ENCODE results near the gene HMX1. TPM values are rescaled to one million over a fixed set of nuclear protein-coding genes. Genes with fewer than 3 reads are reported as not detected.

Gene HMX1
- total and polyA plus RNA-seq, 2 experiments from 2014 or later = 0.69 TPM; not detected in 1

GRCh38 chr4:8910822-8911315 is 39.2 kb upstream of the HMX1 start:
- H3K4me3 ChIP-seq = no peak overlapping the region
- ATAC-seq (no peak), DNase-seq (ENCODE audit: low spot score) (no peak)
- Mint-ChIP-seq H3K4me3 (no peak overlapping the region), H3K9me3 (no peaks in the 10 kb centered on the region), H3K27ac (no peak overlapping the region), H3K4me1 (no peaks in the 10 kb centered on the region; the same call in 2 of the 3 replicates), H3K27me3 (ENCODE audit: insufficient read depth, low read depth, poor library complexity) (peaks cover 15% of the 10 kb centered on the region), H3K36me3 (ENCODE audit: low read depth) (no peaks in the 10 kb centered on the region)
- no peaks in the 10 kb centered on the region for H3K36me3 ChIP-seq (ENCODE audit: insufficient read depth)
- no peaks in the 10 kb centered on the region for H3K79me2 ChIP-seq (replicated peaks; ENCODE audit: insufficient read depth)
- no peaks in the 10 kb centered on the region for H3F3A ChIP-seq (replicated peaks; ENCODE audit: low read depth)
- H3K4me2 ChIP-seq = no peak overlapping the region
- H3K27ac ChIP-seq (ENCODE audit: low read depth) = no peak overlapping the region
- no peaks in the 10 kb centered on the region for H3K27me3 ChIP-seq (ENCODE audit: insufficient read depth)
- no peak overlapping the region for H2AFZ ChIP-seq
- H3K9me2 ChIP-seq (ENCODE audit: insufficient read depth) = no peaks in the 10 kb centered on the region
- no peaks in the 10 kb centered on the region for H4K20me1 ChIP-seq (replicated peaks; ENCODE audit: insufficient read depth)
- no peak for TF ChIP-seq JUNB (IDR thresholded peaks at IDR 0.05; ENCODE audit: unreplicated experiment)
- no peak for TF ChIP-seq ETS1 (IDR thresholded peaks at IDR 0.05)
- no peak for TF ChIP-seq EZH2phosphoT487 (IDR thresholded peaks at IDR 0.05; ENCODE audit: unreplicated experiment)
- no peak for TF ChIP-seq NANOG (IDR thresholded peaks at IDR 0.05; ENCODE audit: borderline replicate concordance)
- TF ChIP-seq, protein P1, sequence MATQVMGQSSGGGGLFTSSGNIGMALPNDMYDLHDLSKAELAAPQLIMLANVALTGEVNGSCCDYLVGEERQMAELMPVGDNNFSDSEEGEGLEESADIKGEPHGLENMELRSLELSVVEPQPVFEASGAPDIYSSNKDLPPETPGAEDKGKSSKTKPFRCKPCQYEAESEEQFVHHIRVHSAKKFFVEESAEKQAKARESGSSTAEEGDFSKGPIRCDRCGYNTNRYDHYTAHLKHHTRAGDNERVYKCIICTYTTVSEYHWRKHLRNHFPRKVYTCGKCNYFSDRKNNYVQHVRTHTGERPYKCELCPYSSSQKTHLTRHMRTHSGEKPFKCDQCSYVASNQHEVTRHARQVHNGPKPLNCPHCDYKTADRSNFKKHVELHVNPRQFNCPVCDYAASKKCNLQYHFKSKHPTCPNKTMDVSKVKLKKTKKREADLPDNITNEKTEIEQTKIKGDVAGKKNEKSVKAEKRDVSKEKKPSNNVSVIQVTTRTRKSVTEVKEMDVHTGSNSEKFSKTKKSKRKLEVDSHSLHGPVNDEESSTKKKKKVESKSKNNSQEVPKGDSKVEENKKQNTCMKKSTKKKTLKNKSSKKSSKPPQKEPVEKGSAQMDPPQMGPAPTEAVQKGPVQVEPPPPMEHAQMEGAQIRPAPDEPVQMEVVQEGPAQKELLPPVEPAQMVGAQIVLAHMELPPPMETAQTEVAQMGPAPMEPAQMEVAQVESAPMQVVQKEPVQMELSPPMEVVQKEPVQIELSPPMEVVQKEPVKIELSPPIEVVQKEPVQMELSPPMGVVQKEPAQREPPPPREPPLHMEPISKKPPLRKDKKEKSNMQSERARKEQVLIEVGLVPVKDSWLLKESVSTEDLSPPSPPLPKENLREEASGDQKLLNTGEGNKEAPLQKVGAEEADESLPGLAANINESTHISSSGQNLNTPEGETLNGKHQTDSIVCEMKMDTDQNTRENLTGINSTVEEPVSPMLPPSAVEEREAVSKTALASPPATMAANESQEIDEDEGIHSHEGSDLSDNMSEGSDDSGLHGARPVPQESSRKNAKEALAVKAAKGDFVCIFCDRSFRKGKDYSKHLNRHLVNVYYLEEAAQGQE (IDR thresholded peaks at IDR 0.05; ENCODE audit: unreplicated experiment) = no peak
- no peak for TF ChIP-seq CREB1 (CRISPR knock-in tag; IDR thresholded peaks at IDR 0.05; ENCODE audit: low read depth)
- H3K4me1 ChIP-seq (ENCODE audit: insufficient read depth) = no peaks in the 10 kb centered on the region

- H3K36me3 Mint-ChIP-seq (ENCODE audit: low read depth) = no peaks in the 10 kb centered on the region
- no peaks in the 10 kb centered on the region for H3K27me3 ChIP-seq (ENCODE audit: insufficient read depth)
- TF ChIP-seq NANOG (IDR thresholded peaks at IDR 0.05; ENCODE audit: borderline replicate concordance) = no peak
- TF ChIP-seq, protein P2, sequence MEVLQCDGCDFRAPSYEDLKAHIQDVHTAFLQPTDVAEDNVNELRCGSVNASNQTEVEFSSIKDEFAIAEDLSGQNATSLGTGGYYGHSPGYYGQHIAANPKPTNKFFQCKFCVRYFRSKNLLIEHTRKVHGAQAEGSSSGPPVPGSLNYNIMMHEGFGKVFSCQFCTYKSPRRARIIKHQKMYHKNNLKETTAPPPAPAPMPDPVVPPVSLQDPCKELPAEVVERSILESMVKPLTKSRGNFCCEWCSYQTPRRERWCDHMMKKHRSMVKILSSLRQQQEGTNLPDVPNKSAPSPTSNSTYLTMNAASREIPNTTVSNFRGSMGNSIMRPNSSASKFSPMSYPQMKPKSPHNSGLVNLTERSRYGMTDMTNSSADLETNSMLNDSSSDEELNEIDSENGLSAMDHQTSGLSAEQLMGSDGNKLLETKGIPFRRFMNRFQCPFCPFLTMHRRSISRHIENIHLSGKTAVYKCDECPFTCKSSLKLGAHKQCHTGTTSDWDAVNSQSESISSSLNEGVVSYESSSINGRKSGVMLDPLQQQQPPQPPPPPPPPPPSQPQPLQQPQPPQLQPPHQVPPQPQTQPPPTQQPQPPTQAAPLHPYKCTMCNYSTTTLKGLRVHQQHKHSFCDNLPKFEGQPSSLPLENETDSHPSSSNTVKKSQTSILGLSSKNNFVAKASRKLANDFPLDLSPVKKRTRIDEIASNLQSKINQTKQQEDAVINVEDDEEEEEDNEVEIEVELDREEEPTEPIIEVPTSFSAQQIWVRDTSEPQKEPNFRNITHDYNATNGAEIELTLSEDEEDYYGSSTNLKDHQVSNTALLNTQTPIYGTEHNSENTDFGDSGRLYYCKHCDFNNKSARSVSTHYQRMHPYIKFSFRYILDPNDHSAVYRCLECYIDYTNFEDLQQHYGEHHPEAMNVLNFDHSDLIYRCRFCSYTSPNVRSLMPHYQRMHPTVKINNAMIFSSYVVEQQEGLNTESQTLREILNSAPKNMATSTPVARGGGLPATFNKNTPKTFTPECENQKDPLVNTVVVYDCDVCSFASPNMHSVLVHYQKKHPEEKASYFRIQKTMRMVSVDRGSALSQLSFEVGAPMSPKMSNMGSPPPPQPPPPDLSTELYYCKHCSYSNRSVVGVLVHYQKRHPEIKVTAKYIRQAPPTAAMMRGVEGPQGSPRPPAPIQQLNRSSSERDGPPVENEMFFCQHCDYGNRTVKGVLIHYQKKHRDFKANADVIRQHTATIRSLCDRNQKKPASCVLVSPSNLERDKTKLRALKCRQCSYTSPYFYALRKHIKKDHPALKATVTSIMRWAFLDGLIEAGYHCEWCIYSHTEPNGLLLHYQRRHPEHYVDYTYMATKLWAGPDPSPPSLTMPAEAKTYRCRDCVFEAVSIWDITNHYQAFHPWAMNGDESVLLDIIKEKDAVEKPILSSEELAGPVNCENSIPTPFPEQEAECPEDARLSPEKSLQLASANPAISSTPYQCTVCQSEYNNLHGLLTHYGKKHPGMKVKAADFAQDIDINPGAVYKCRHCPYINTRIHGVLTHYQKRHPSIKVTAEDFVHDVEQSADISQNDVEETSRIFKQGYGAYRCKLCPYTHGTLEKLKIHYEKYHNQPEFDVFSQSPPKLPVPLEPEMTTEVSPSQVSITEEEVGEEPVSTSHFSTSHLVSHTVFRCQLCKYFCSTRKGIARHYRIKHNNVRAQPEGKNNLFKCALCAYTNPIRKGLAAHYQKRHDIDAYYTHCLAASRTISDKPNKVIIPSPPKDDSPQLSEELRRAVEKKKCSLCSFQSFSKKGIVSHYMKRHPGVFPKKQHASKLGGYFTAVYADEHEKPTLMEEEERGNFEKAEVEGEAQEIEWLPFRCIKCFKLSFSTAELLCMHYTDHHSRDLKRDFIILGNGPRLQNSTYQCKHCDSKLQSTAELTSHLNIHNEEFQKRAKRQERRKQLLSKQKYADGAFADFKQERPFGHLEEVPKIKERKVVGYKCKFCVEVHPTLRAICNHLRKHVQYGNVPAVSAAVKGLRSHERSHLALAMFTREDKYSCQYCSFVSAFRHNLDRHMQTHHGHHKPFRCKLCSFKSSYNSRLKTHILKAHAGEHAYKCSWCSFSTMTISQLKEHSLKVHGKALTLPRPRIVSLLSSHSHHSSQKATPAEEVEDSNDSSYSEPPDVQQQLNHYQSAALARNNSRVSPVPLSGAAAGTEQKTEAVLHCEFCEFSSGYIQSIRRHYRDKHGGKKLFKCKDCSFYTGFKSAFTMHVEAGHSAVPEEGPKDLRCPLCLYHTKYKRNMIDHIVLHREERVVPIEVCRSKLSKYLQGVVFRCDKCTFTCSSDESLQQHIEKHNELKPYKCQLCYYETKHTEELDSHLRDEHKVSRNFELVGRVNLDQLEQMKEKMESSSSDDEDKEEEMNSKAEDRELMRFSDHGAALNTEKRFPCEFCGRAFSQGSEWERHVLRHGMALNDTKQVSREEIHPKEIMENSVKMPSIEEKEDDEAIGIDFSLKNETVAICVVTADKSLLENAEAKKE (CRISPR knock-in tag; IDR thresholded peaks at IDR 0.05) = no peak
- TF ChIP-seq EZH2 (IDR thresholded peaks at IDR 0.05; ENCODE audit: low read depth, unreplicated experiment) = no peak
- no peak for TF ChIP-seq STAT1 (IDR thresholded peaks at IDR 0.05; ENCODE audit: unreplicated experiment)
- no peak for TF ChIP-seq POLR2AphosphoS5 (IDR thresholded peaks at IDR 0.05; ENCODE audit: low read depth)
- TF ChIP-seq JUNB (IDR thresholded peaks at IDR 0.05; ENCODE audit: unreplicated experiment) = no peak
- no peak for TF ChIP-seq CREB1 (CRISPR knock-in tag; IDR thresholded peaks at IDR 0.05; ENCODE audit: low read depth)
Observed at GRCh38 chr4:8910100-8910821, 38.6 kb upstream of the HMX1 start.

More at GRCh38 chr4:8910100-8910821, 38.6 kb upstream of the HMX1 start:
- no peaks in the 10 kb centered on the region for H3F3A ChIP-seq (replicated peaks; ENCODE audit: low read depth)
- H3K79me2 ChIP-seq (replicated peaks; ENCODE audit: insufficient read depth) = no peaks in the 10 kb centered on the region
- Mint-ChIP-seq H3K4me3 (no peak overlapping the region), H3K27me3 (ENCODE audit: insufficient read depth, low read depth, poor library complexity) (peaks cover 15% of the 10 kb centered on the region), H3K4me1 (no peaks in the 10 kb centered on the region; the same call in 2 of the 3 replicates), H3K9me3 (no peaks in the 10 kb centered on the region), H3K27ac (no peak overlapping the region)
- no peak for DNase-seq (ENCODE audit: low spot score)
- no peak overlapping the region for H3K4me3 ChIP-seq
- H3K9me2 ChIP-seq (ENCODE audit: insufficient read depth) = no peaks in the 10 kb centered on the region
- ATAC-seq = no peak
- no peak overlapping the region for H3K4me2 ChIP-seq
- H3K27ac ChIP-seq (ENCODE audit: low read depth) = no peak overlapping the region
- no peaks in the 10 kb centered on the region for H4K20me1 ChIP-seq (replicated peaks; ENCODE audit: insufficient read depth)
- no peaks in the 10 kb centered on the region for H3K4me1 ChIP-seq (ENCODE audit: insufficient read depth)
- no peak overlapping the region for H2AFZ ChIP-seq
- no peaks in the 10 kb centered on the region for H3K36me3 ChIP-seq (ENCODE audit: insufficient read depth)
